ENCODE data around the gene CRIP1.

The CRIP1 gene

DNA sequence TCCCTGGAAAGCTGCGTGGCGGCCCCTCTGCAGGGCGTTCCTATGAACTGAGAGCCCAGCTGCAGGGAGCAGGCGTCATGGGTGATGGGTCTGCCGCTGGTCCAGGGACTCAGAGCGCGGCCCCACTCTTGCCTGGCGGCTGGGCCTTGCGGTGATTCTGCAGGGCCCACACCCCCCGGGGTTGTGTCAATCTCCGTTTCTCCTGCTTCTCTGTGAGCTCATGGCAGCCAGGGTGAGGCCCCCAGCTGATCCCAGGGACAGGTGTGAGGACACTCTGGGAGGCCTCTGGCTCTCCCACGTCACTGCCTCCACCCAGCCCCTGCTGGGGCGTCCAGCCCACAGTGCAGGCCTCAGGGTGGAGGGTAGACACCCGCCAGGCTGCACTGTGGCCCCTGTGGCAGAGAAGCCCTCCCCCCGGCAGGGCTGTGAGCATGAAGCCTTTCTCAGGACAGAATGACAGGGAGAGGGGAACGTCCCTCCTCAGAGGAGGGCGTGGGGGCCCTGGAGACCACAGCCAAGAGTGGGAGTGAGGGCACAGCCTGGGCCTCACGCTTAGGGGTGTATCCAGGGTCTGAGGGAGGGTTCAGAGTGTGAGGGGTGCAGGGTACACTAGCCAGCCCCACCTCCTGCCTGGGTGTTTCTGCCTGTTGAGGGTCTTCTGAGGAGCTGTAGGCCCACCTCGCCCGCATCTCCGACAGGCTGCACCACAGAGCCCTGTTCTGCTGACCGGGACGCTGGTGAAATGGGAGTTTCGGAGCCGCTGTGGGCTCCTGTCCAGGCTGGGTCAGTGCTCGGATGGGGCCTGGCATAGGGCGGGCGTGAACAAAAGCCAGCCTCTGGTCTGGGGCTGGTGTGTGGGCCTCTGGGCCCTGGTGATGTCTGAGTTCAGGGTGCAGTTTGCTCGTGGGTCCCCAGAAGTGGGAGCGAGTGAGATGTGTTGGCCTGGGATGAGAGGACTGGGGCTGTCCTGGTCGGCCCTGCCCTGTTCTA, 38.7 kb upstream of the CRIP1 start:
- peak; percentile 4 for ATAC-seq
- no peak overlapping the region for H3K4me3 Mint-ChIP-seq
- H3K9me3 Mint-ChIP-seq, result no peaks in the 10 kb centered on the region
- H3K27ac Mint-ChIP-seq, result peak overlapping the region; percentile 20
- H3K4me1 Mint-ChIP-seq, result no peaks in the 10 kb centered on the region
- H3K36me3 Mint-ChIP-seq, result peaks cover 50% of the 10 kb centered on the region
- DNase-seq (ENCODE audit: low spot score in 2 of 2), result no peak

DNA sequence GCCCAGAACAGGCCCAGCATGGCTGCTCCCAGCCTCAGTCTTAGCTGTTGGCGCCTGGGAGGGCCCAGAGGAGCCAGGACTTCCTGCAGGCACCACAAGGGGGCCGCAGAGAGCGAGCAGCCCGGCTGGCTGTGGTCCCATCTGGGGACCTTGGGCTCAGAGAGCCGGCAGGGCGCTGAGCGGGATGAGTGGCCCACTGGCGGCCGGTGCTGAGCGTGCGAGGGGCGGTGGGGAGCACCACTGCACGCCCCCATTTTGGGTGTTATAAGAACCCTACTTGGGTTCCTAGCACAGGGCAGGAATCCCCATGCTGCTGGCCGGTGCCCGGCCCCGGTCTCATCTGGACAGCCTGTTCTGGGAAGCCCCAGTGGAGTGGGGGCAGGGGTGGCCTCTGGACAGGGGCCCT, 38.0 kb upstream of the CRIP1 start:
- Mint-ChIP-seq H3K4me1 (no peaks in the 10 kb centered on the region), H3K4me3 (no peak overlapping the region), H3K36me3 (peaks cover 50% of the 10 kb centered on the region), H3K27ac (no peak overlapping the region), H3K9me3 (no peaks in the 10 kb centered on the region)
- ATAC-seq, result peak; percentile 86
- peak; percentile 60 to 68 for DNase-seq (ENCODE audit: low spot score in 2 of 2)

DNA sequence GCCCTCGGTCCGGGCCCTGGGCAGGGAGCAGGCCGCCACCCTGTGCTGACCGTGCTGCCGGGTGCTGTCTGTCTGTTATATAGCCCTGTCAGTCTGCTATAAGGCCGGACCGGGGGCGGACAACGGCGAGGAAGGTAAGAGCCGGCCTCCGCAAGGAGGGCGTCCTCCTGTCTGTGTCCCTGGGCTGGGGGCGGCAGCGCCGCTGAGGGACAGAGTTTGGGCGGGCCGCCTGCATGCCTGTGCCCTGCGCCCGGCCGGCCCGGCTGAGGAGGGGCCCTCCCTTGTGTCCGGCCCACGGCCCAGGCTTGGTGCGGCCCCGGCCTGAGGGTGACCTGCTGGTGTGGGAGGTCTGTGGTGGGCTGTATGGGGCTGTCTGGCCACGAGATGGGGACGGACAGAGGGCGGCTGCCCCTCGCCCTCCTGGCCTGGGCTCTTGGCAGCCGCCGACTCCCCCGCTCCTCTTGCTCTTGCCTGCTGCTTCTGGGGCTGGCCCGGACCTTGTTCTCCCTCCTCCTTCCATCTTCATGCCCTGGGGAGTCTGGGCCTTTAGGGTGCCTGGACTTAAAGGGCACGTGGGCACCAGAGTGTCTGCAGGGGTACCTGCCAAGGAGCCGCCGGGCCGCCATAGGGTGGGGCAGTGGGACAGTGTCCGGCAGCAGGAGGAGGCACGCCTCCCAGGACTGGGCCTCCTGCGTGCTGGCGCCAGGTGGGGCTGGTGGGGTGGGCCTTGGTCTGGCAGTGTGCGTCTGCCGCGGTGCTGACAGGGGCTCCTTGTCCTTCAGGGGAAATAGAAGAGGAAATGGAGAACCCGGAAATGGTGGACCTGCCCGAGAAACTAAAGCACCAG, 37.2 kb upstream of the CRIP1 start:
- ATAC-seq (no peak), DNase-seq (ENCODE audit: low spot score in 2 of 2) (no peak)
- no peak overlapping the region for H3K27ac Mint-ChIP-seq
- no peaks in the 10 kb centered on the region for H3K9me3 Mint-ChIP-seq
- H3K4me3 Mint-ChIP-seq, result no peak overlapping the region
- H3K4me1 Mint-ChIP-seq, result no peaks in the 10 kb centered on the region
- H3K36me3 Mint-ChIP-seq, result peaks cover 53% of the 10 kb centered on the region

DNA sequence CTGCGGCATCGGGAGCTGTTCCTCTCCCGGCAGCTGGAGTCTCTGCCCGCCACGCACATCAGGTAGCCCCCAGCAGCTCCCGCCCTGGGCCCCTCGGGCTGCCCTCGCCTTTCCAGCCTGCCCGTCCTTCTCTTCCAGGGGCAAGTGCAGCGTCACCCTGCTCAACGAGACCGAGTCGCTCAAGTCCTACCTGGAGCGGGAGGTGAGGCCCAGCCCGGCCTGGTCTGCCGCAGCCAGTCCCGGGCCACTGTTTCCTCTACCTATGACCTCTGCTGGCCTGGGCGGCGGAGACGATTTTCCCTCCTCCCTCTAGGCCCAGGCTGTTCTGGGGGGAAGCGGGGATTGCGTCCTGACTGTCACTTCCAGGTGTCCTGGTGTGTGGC, 36.6 kb upstream of the CRIP1 start:
- no peaks in the 10 kb centered on the region for H3K9me3 Mint-ChIP-seq
- no peak overlapping the region for H3K27ac Mint-ChIP-seq
- H3K4me1 Mint-ChIP-seq, result no peaks in the 10 kb centered on the region
- DNase-seq (ENCODE audit: low spot score in 2 of 2) (no peak), ATAC-seq (no peak)
- peaks cover 55% of the 10 kb centered on the region for H3K36me3 Mint-ChIP-seq
- no peak overlapping the region for H3K4me3 Mint-ChIP-seq

DNA sequence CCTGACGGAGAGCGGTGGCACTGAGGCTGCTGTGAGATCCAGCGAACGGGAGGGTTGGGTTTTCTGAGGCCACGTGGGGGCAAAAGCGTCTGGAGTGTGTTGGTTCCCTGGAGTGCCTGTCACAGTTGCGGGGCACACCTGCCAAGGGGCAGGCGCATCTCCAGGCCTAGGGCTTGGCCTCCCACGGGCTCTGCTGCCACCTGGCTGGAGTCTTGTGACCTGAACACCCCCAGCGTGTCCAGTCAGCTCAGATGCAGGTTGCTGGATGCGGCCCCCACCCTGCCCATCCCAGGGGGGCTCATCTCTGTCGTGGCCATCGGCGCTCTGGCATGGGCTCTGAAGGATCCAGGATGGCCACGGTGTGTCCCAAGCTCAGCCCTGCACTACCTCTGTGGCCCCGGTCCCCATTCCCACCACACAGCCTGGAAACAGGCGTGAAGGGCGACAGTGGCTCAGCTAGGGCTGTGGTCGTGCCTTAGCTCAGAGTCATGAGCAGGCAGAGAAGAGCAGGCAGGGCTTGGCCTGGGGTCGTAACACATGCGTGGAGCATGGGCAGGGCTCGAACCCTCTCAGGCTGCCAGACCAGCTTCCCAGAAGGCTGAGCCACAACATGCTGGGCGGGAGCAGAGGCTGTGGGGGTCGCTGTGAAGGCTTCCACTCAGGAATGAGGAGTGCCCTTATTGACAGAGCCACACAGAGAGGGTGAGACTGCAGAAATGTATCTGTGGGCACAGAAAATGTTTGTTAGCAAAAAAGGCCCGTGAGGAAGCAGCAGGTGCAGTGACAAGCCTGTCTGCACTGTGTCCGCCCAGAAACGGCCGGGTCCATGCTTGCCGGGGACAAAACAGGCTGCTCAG, 35.6 kb upstream of the CRIP1 start:
- Mint-ChIP-seq H3K4me1 (peaks cover 5% of the 10 kb centered on the region), H3K9me3 (no peaks in the 10 kb centered on the region)

DNA sequence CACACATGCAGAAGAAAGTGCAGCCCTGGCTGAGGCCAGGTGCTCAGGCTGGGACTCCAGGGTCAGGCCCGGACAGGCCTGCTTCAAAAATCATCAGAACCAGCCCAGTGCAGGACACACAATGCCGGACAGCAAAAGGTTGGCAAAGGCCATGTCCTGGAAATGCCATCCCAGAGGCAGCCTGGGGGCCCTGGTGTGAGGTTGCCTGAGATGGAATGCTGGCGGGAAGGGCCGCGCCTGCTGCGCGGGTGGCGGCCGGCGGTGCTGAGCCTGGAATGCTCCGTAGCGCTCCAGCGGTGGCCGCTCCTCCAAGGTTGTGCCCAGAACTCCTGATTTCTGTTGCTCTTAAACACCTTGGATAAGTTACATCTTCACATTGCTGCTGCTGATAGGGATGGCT, 33.7 kb upstream of the CRIP1 start:
- peaks cover 5% of the 10 kb centered on the region for H3K4me1 Mint-ChIP-seq
- H3K4me3 Mint-ChIP-seq, result no peak overlapping the region
- H3K27ac Mint-ChIP-seq, result peak overlapping the region; percentile 64
- no peaks in the 10 kb centered on the region for H3K9me3 Mint-ChIP-seq
- peaks cover 51% of the 10 kb centered on the region for H3K36me3 Mint-ChIP-seq
- DNase-seq (ENCODE audit: low spot score in 2 of 2), result no peak
- ATAC-seq, result no peak

More for the DNA sequence above, 35.6 kb upstream of the CRIP1 start:
- Mint-ChIP-seq H3K36me3 (peaks cover 55% of the 10 kb centered on the region), H3K4me3 (no peak overlapping the region), H3K27ac (no peak overlapping the region)
- ATAC-seq (no peak), DNase-seq (ENCODE audit: low spot score in 2 of 2) (no peak)

DNA sequence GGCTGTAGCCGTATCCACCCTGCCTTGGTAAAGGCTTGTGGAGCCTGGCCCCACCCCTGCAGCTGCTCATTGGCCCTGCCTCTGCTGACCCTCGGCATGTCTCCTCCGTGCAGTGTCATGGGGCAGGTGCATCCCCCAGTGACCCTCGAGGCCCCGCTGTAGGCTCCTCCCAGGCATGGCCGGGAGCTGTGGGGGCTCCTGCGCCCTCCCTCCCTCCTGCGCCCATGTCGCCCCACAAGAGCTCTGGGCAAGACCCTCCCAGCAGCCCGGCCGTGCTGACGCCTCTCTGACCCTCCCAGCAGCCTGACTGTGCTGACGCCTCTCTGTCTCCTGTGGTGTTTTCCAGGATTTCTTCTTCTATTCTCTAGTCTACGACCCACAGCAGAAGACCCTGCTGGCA, 32.8 kb upstream of the CRIP1 start:
- ATAC-seq (no peak), DNase-seq (ENCODE audit: low spot score in 2 of 2) (no peak)
- Mint-ChIP-seq H3K9me3 (no peaks in the 10 kb centered on the region), H3K27ac (no peak overlapping the region), H3K4me3 (no peak overlapping the region), H3K36me3 (peaks cover 42% of the 10 kb centered on the region), H3K4me1 (peaks cover 5% of the 10 kb centered on the region)

DNA sequence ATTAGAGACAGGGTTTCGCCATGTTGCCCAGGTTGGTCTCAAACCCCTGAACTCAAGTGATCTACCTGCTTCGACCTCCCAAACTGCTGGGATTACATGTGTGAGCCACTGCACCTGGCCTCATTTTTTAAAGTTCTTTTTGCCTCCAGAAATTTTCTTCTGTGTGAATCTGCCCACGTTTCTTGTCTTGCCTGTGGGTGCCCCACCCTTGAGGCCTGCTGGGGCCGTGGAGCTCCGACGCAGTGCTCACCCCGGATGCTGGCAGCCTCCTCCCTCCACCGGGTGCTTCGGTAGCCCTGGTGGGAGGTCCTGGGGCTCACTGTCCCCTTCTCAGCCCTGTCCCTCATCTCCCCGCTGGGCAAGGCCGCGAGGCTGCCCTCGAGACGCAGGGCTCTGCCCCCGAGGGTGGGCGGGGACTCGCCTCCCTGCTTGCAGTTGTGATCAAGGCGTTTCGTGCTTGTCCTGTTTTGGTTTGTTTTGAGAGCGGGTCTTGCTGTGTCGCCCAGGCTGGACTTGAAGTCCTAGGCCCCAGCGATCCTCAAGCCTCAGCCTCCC, 31.5 kb upstream of the CRIP1 start:
- Mint-ChIP-seq H3K36me3 (peaks cover 42% of the 10 kb centered on the region), H3K27ac (peak overlapping the region; percentile 84), H3K4me3 (no peak overlapping the region), H3K4me1 (peaks cover 5% of the 10 kb centered on the region), H3K9me3 (no peaks in the 10 kb centered on the region)
- no peak for ATAC-seq
- DNase-seq (ENCODE audit: low spot score in 2 of 2), result no peak

DNA sequence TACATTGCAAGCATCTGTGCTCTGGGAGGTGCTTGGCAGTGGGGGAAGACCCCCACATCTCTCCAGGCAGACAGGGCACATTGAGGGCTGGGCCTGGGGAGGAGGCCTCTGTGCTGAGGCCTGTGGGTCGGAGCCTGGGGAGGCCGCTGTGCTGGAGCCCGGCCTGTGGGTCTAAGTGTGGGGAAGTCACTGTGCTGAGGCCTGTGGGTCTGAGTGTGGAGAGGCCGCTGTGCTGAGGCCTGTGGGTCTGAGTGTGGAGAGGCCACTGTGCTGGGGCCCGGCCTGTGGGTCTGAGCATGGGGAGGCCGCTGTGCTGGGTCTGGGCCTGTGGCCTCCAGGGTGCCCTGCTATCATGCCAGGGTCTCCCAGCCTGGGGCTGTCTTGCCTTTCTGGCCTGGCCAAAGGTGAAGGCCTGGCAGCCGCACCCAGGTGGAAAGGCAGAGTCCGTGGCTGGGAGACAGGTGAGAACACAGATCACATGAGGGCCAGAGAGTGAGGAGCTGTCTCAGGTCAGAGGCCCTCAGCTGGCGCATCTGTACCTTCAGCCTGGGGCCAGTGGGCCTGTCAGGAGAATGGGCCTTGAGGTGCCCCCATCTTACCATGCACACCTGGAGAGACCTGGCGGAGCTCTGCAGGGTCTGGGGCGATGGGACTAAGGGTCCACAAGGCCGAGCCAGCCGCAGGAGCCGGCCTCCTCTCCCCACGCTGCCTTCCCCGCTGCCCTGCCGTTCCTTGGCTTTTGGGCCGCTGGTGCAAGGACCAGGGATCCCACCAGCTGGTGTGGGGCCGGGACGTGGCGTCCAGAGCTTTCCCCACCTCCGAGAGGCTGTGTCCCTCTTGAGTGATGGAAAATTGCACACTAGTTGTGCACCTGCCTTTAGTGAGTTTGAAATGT, 30.7 kb upstream of the CRIP1 start:
- Mint-ChIP-seq H3K4me3 (no peak overlapping the region), H3K9me3 (no peaks in the 10 kb centered on the region), H3K4me1 (peaks cover 5% of the 10 kb centered on the region), H3K27ac (peak overlapping the region; percentile 84), H3K36me3 (peaks cover 47% of the 10 kb centered on the region)
- no peak for DNase-seq (ENCODE audit: low spot score in 2 of 2)
- ATAC-seq, result peak; percentile 9

DNA sequence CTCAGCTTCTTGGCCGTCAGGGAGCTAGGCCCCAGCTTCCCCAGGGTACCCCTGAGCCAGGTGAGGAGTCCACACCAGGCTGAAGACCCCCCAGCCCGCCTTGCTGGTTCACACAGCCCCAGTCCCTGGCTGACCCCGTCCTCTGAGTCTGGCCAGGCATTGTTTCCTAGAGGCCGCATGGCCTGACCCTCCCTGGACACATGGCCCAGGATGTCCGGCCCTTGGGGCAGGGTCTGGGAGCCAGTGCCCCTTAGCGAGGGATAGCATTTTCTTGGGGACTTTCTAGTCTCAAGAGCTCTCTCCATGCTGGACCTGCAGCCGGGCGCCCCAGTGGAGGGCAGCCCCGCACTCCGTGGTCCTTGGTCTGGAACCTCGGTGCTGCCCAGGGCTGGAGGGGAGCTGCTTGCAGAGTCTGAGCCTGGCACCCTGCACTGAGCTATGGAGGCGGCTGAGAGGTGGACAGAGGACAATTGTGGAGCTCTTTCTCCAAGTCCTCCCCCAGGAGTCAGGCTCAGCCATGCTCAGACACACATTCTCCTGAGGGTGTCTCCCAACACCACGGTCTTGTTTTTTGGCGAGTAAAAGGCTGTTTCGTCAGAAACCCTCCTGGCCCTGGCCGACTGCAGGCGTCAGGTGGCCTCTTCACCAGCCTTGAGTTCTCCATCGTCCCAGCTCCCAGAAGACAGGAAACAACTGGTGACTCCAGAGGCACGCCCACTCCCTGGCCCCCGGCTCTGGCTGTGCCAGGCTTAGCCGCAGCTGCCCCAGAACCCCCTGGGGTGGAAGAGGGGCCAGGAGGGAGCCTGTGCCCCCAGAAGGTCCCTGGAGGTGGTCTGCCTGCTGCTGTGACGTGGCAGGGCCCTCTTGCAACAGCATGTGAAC, 29.7 kb upstream of the CRIP1 start:
- DNase-seq (ENCODE audit: low spot score in 2 of 2) (no peak), ATAC-seq (no peak)
- H3K4me1 Mint-ChIP-seq, result peaks cover 5% of the 10 kb centered on the region
- no peak overlapping the region for H3K27ac Mint-ChIP-seq
- H3K36me3 Mint-ChIP-seq, result peaks cover 46% of the 10 kb centered on the region
- H3K9me3 Mint-ChIP-seq, result no peaks in the 10 kb centered on the region
- H3K4me3 Mint-ChIP-seq, result no peak overlapping the region

DNA sequence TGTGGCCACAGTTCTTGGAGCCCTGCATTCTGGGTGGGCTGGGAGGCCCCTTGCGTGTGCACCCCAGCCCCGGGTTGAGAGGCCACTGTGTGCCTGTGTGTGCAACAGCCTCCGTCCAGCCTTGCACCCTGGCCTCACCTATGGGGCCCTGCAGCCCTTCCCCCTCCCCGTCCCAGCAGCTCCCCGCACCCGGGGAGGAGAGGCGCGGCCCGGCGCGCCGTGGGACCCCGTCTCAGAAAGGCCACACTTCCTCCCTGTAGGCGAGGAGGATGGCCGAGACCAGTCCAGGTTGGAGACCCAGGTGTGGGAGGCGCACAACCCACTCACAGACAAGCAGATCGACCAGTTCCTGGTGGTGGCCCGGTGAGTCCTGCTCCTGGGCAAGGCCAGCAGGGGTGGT, 28.7 kb upstream of the CRIP1 start:
- no peak for ATAC-seq
- peaks cover 38% of the 10 kb centered on the region for H3K36me3 Mint-ChIP-seq

DNA sequence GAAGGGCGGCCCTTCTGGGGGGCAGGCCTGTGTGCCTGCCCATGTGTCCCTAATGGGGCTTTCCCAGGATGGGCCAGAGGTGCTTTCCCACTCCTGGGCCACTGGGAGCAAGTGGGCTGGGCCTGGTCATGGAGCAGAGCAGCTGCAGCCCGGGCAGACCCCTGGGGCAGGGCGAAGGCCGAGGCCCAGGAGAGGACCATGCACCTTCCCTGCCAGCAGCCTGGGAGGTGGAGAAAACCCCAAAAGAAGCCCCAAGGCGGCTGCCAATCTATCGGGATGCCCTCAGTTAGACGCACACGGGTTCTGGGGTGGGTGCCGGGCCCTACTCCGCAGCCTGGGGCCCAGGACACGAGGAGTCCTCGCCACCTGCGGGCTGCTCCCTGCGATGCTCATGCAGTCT, 28.1 kb upstream of the CRIP1 start:
- Mint-ChIP-seq H3K4me3 (no peak overlapping the region), H3K27ac (no peak overlapping the region), H3K9me3 (no peaks in the 10 kb centered on the region), H3K4me1 (peaks cover 5% of the 10 kb centered on the region), H3K36me3 (peaks cover 38% of the 10 kb centered on the region)
- DNase-seq (ENCODE audit: low spot score in 2 of 2) (no peak), ATAC-seq (no peak)

More for the DNA sequence above, 28.7 kb upstream of the CRIP1 start:
- Mint-ChIP-seq H3K27ac (no peak overlapping the region), H3K9me3 (no peaks in the 10 kb centered on the region), H3K4me3 (no peak overlapping the region), H3K4me1 (peaks cover 5% of the 10 kb centered on the region)
- DNase-seq (ENCODE audit: low spot score in 2 of 2), result no peak

DNA sequence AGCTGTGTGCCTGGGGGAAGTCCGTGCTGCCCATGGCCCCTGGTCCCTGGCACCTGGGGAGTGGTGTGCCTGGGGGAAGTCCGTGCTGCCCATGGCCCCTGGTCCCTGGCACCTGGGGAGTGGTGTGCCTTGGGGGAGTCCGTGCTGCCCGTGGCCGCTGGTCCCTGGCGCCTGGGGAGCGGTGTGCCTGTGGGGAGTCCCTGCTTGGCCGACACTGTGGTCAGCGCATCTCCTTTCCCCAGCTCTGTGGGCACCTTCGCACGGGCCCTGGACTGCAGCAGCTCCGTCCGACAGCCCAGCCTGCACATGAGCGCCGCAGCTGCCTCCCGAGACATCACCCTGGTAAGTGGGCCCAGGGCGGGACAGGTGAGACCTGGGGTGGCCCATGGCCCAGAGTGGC, 26.6 kb upstream of the CRIP1 start:
- Mint-ChIP-seq H3K36me3 (peaks cover 31% of the 10 kb centered on the region), H3K4me1 (peaks cover 5% of the 10 kb centered on the region), H3K9me3 (no peaks in the 10 kb centered on the region), H3K4me3 (no peak overlapping the region), H3K27ac (no peak overlapping the region)
- no peak for DNase-seq (ENCODE audit: low spot score in 2 of 2)
- ATAC-seq, result no peak
